Measurements from ENCODE around the gene PHF13. TPM values are rescaled to one million over a fixed set of nuclear protein-coding genes. Genes with fewer than 3 reads are reported as not detected.

PHF13 gene
- 10 to 100 TPM in 2 of 9 donors, 1 to 10 TPM in 7; 3.5 to 11.2 (median 7.9) TPM for total RNA-seq
- polyA plus RNA-seq: 1 to 10 TPM; 2.9 to 7.3 TPM
- long read RNA-seq, donor 1, transcript PHF13-201 (4 exons, 3,681 nt): major isoform, 9 of 14 reads
- long read RNA-seq, donor 1, partial matches to known transcripts: 0 of 14 reads
- long read RNA-seq, donor 1, other reads (novel, unspliced or antisense): 5 of 14 reads
- long read RNA-seq, donor 2, transcript PHF13-201 (4 exons, 3,681 nt): major isoform, 21 of 28 reads
- long read RNA-seq, donor 2, partial matches to known transcripts: 2 of 28 reads
- long read RNA-seq, donor 2, other reads (novel, unspliced or antisense): 5 of 28 reads
- long read RNA-seq, donor 3, transcript PHF13-201 (4 exons, 3,681 nt): major isoform, 15 of 22 reads
- long read RNA-seq, donor 3, partial matches to known transcripts: 2 of 22 reads
- long read RNA-seq, donor 3, other reads (novel, unspliced or antisense): 5 of 22 reads

- TF ChIP-seq CTCF (IDR thresholded peaks at IDR 0.05) (peak in 1 of 12 donors; percentile 5), POLR2A (IDR thresholded peaks at IDR 0.05) (peak in 1 of 2 donors; percentile 49)
- Histone ChIP-seq H3K4me1 (peaks cover 0 to 41% (median 20%) of the 10 kb centered on the region in 12 donors), H3K27me3 (no peaks in the 10 kb centered on the region), H3K36me3 (peaks cover 0 to 19% (median 0%) of the 10 kb centered on the region in 9 donors), H3K27ac (peak within 1 kb of the TSS; percentile 90 to 99 (median 98)), H3K4me3 (peak within 1 kb of the TSS; percentile 68 to 100 (median 96)), H3K9me3 (no peaks in the 10 kb centered on the region)
- intact Hi-C loops (cut with DNase I): loop anchor here in 1 of 10 donors (5.0 kb wide), 1 partner anchor 174 kb away; the partner anchor contains the start of gene CAMTA1
- WGBS, 4 donors: 0 to 1% (median 0%) methylated on average over 4 to 84 of the region's 84 CpGs
- ATAC-seq (peak; percentile 96 to 100 (median 99)), DNase-seq (peak; percentile 99 to 100 (median 100))
Measured at GRCh38 chr1:6613361-6614018, at the start of gene PHF13. Gene PHF13 (plus strand): TSS chr1:6613731. CDS start chr1:6614067, 336 bp downstream.

- Histone ChIP-seq H3K4me1 (no peaks in the 10 kb centered on the region), H3K36me3 (no peaks in the 10 kb centered on the region), H3K27me3 (no peaks in the 10 kb centered on the region), H3K9me3 (no peaks in the 10 kb centered on the region), H3K27ac (no peak overlapping the region), H3K4me3 (no peak overlapping the region)
- DNase-seq: no peak
- TF ChIP-seq POLR2A (IDR thresholded peaks at IDR 0.05) (no peak), CTCF (IDR thresholded peaks at IDR 0.05) (no peak)
- ATAC-seq: no peak
- intact Hi-C loops (cut with DNase I): loop anchor here in 1 of 10 donors (5.0 kb wide), 1 partner anchor 68 kb away; no protein-coding TSS in a partner anchor
- 88 to 94% (median 91%) methylated on average over 11 of the region's 11 CpGs for WGBS, 4 donors
Measured at GRCh38 chr1:6569033-6569432, 44.5 kb upstream of the PHF13 start.

- intact Hi-C loops (cut with DNase I): no loop called here
- 65 to 77% (median 76%) methylated on average over 3 of the region's 3 CpGs for WGBS, 4 donors
- Histone ChIP-seq H3K4me3 (no peak overlapping the region), H3K36me3 (no peaks in the 10 kb centered on the region), H3K4me1 (no peaks in the 10 kb centered on the region), H3K27ac (no peak overlapping the region), H3K9me3 (no peaks in the 10 kb centered on the region), H3K27me3 (no peaks in the 10 kb centered on the region)
- DNase-seq (no peak), ATAC-seq (no peak)
- TF ChIP-seq CTCF (IDR thresholded peaks at IDR 0.05) (no peak), POLR2A (IDR thresholded peaks at IDR 0.05) (no peak)
Measured at GRCh38 chr1:6570100-6570499, 43.4 kb upstream of the PHF13 start.

GRCh38 chr1:6570987-6571386 lies 42.5 kb upstream of the PHF13 start:
- Histone ChIP-seq H3K27me3 (no peaks in the 10 kb centered on the region), H3K36me3 (no peaks in the 10 kb centered on the region), H3K27ac (no peak overlapping the region), H3K4me1 (no peaks in the 10 kb centered on the region), H3K9me3 (no peaks in the 10 kb centered on the region), H3K4me3 (no peak overlapping the region)
- ATAC-seq (no peak), DNase-seq (no peak)
- 68 to 77% (median 74%) methylated on average over 5 of the region's 5 CpGs for WGBS, 4 donors
- intact Hi-C loops (cut with DNase I): no loop called here
- TF ChIP-seq POLR2A (IDR thresholded peaks at IDR 0.05) (no peak), CTCF (IDR thresholded peaks at IDR 0.05) (no peak)

Measured in heart left ventricle (tissue), 16 donors.